ENCODE measurements around the gene ONECUT1. TPM values are rescaled to one million over a fixed set of nuclear protein-coding genes. Genes with fewer than 3 reads are reported as not detected.

The ONECUT1 gene
- total and polyA plus RNA-seq, 10 of the 15 experiments (the other 5 are each of a cell fraction or from before 2014, with no cell fraction given) = 0.28 TPM; not detected in 9

- Histone ChIP-seq H3K27me3 (replicated peaks in 1 of 2; ENCODE audit: control insufficient read depth in 2 of 2, insufficient read depth in 2 of 2, low read length in 1 of 2) (no peaks in the 10 kb centered on the region), H3K4me2 (ENCODE audit: control insufficient read depth, insufficient read depth) (no peak overlapping the region), H3K9me3 (replicated peaks; ENCODE audit: control insufficient read depth, insufficient read depth, low read length) (no peaks in the 10 kb centered on the region; the same call in 2 of the 3 replicates), H3K36me3 (ENCODE audit: control insufficient read depth in 2 of 2, insufficient read depth in 2 of 2, low read length in 1 of 2) (no peaks in the 10 kb centered on the region), H2AFZ (ENCODE audit: control insufficient read depth, low read depth, low read length) (no peak overlapping the region), H3K4me3 (no peak overlapping the region), H3K79me2 (ENCODE audit: control insufficient read depth, insufficient read depth, low read length) (no peaks in the 10 kb centered on the region), H3K4me1 (ENCODE audit: control insufficient read depth, insufficient read depth, low read length) (no peaks in the 10 kb centered on the region; the same call in 1 of the 2 replicates), H3K9ac (ENCODE audit: control insufficient read depth, insufficient read depth, low read length) (no peak overlapping the region), H4K20me1 (ENCODE audit: control insufficient read depth, insufficient read depth) (no peaks in the 10 kb centered on the region), H3K27ac (ENCODE audit: control insufficient read depth, insufficient read depth) (no peak overlapping the region)
- POLR2A ChIA-PET = no interaction called here
- CTCF ChIA-PET = no interaction called here
- no TSS peak for BruUV-seq (replicated peaks)
- SMC1A ChIA-PET (ENCODE audit: uncharacterized antibody, unreplicated experiment) = interaction anchor here (0.7 to 1.4 kb wide), 3 partner anchors 18 to 156 kb away, joined by 3 read pairs; no protein-coding TSS in a partner anchor
- RAD21 ChIA-PET (ENCODE audit: unreplicated experiment) = interaction anchor here (1.1 kb wide), 1 partner anchor 387 kb away, joined by 3 read pairs; no protein-coding TSS in a partner anchor
- no peak for FAIRE-seq
- DNase-seq (ENCODE audit: low read depth, low spot score) = no peak
- in situ Hi-C loops (cut with MboI) (no loop called here), intact Hi-C loops (cut with micrococcal nuclease; ENCODE audit: unreplicated experiment) (no loop called here)
- WGBS (ENCODE audit: insufficient coverage, insufficient replicate concordance, low lambda C conversion rate, missing lambda C conversion rate) = 95% methylated on average over 6 of the region's 6 CpGs
- no peak for ATAC-seq
- TF ChIP-seq CHD4 (IDR thresholded peaks at IDR 0.05) (no peak), ZNF622 (IDR thresholded peaks at IDR 0.05) (no peak), MYB (IDR thresholded peaks at IDR 0.05; ENCODE audit: borderline replicate concordance, low read depth, low read length) (no peak), BACH1 (IDR thresholded peaks at IDR 0.05; ENCODE audit: borderline replicate concordance) (no peak)
- TF ChIP-seq, protein P1, sequence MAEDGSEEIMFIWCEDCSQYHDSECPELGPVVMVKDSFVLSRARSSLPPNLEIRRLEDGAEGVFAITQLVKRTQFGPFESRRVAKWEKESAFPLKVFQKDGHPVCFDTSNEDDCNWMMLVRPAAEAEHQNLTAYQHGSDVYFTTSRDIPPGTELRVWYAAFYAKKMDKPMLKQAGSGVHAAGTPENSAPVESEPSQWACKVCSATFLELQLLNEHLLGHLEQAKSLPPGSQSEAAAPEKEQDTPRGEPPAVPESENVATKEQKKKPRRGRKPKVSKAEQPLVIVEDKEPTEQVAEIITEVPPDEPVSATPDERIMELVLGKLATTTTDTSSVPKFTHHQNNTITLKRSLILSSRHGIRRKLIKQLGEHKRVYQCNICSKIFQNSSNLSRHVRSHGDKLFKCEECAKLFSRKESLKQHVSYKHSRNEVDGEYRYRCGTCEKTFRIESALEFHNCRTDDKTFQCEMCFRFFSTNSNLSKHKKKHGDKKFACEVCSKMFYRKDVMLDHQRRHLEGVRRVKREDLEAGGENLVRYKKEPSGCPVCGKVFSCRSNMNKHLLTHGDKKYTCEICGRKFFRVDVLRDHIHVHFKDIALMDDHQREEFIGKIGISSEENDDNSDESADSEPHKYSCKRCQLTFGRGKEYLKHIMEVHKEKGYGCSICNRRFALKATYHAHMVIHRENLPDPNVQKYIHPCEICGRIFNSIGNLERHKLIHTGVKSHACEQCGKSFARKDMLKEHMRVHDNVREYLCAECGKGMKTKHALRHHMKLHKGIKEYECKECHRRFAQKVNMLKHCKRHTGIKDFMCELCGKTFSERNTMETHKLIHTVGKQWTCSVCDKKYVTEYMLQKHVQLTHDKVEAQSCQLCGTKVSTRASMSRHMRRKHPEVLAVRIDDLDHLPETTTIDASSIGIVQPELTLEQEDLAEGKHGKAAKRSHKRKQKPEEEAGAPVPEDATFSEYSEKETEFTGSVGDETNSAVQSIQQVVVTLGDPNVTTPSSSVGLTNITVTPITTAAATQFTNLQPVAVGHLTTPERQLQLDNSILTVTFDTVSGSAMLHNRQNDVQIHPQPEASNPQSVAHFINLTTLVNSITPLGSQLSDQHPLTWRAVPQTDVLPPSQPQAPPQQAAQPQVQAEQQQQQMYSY (CRISPR knock-in tag; IDR thresholded peaks at IDR 0.05) = no peak
These were observed 72.2 kb downstream of the ONECUT1 start for GRCh38 chr15:52717924-52718323.
